HUES64 (cell line): ENCODE data around the gene TEX44.
A peak's percentile ranks its signal among the peaks of the same experiment; 100 is the strongest.

Source experiments
- H3K27ac ChIP-seq: 2 replicates; pipeline ENCODE4 v1.7.0; 2013; ENCODE audit warnings: low read depth, low read length, inconsistent platforms
- H3K27me3 ChIP-seq: 2 replicates; pipeline ENCODE4 v1.6.1; 2013; ENCODE audit warnings: mild to moderate bottlenecking, low read length; ENCODE audit not compliant: insufficient read depth
- H3K36me3 ChIP-seq: 2 replicates; pipeline ENCODE4 v1.6.1; 2013; ENCODE audit warnings: mild to moderate bottlenecking, low read length; ENCODE audit not compliant: insufficient read depth
- H3K4me1 ChIP-seq: 2 replicates; pipeline ENCODE4 v1.6.1; 2013; ENCODE audit warnings: mild to moderate bottlenecking, low read length, moderate library complexity; ENCODE audit not compliant: insufficient read depth
- H3K4me3 ChIP-seq: 2 replicates; pipeline ENCODE4 v1.5.1; 2013; ENCODE audit warnings: mild to moderate bottlenecking, low read length, moderate library complexity
- H3K9ac ChIP-seq: 2 replicates; pipeline ENCODE4 v1.6.1; 2013; ENCODE audit warnings: mild to moderate bottlenecking, low read depth, low read length
- H3K9me3 ChIP-seq: 2 replicates; pipeline ENCODE4 v1.6.1; 2013; ENCODE audit warnings: low read depth, low read length; ENCODE audit not compliant: insufficient read depth
- WGBS: fragments of 150-250, 120-280 bp; methylation state at CpG from one replicate; pipeline ENCODE4 v1.1.7; 2013; ENCODE audit warnings: missing lambda C conversion rate; 5-methylcytosine and 5-hydroxymethylcytosine counted together

Gene TEX44

GRCh38 chr2:231621051-231621879 is 28.6 kb downstream of the TEX44 start:
- 25% methylated on average over 25 of the region's 25 CpGs for WGBS
- H3K9me3 ChIP-seq, result no peaks in the 10 kb centered on the region
- H3K27me3 ChIP-seq, result no peaks in the 10 kb centered on the region
- no peak overlapping the region for H3K4me3 ChIP-seq
- peak overlapping the region; percentile 49 for H3K27ac ChIP-seq
- peak overlapping the region; percentile 54 for H3K9ac ChIP-seq
- H3K4me1 ChIP-seq, result peaks cover 16% of the 10 kb centered on the region
- no peaks in the 10 kb centered on the region for H3K36me3 ChIP-seq

DNA sequence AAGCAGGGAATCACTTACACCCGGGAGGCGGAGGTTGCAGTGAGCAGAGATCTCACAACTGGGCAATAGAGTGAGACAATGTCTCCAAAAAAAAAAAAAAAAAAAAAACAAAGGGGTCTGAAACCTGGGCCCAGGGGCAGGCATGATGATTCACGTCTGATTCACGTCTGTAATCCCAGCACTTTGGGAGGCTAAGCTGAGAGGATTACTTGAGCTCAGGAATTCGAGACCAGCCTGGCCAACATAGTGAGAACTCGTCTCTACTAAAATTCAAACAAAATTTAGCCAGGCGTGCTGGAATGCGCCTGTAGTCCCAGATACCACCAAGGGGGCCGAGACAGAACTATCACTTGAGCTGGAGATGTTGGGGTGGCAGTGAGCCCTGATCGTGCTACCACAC is 30.3 kb downstream of the TEX44 start:
- 95% methylated on average over 10 of the region's 10 CpGs for WGBS
- no peak overlapping the region for H3K4me3 ChIP-seq
- H3K36me3 ChIP-seq, result no peaks in the 10 kb centered on the region
- no peaks in the 10 kb centered on the region for H3K27me3 ChIP-seq
- peaks cover 16% of the 10 kb centered on the region for H3K4me1 ChIP-seq
- H3K9ac ChIP-seq, result no peak overlapping the region
- no peak overlapping the region for H3K27ac ChIP-seq
- no peaks in the 10 kb centered on the region for H3K9me3 ChIP-seq

DNA sequence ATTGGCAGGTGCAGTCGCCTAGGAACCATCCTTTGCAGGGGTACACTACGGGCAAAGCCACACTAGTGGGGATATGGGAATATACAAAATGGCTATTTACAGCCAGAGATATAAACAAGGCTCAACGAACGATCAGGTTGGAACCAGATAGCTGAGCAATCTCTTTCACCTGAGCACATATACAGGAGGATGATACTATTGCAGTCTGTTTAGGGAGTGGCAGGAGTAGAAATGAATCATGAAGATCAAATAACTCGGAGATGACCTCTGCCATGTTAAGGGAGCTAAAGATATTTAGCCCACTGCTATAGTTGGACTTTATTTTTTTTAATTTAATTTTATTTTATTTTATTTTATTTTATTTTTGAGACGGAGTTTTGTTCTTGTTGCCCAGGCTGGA is 33.8 kb downstream of the TEX44 start:
- 93% methylated on average over 6 of the region's 6 CpGs for WGBS
- Histone ChIP-seq H3K4me3 (no peak overlapping the region), H3K4me1 (peaks cover 4% of the 10 kb centered on the region)

DNA sequence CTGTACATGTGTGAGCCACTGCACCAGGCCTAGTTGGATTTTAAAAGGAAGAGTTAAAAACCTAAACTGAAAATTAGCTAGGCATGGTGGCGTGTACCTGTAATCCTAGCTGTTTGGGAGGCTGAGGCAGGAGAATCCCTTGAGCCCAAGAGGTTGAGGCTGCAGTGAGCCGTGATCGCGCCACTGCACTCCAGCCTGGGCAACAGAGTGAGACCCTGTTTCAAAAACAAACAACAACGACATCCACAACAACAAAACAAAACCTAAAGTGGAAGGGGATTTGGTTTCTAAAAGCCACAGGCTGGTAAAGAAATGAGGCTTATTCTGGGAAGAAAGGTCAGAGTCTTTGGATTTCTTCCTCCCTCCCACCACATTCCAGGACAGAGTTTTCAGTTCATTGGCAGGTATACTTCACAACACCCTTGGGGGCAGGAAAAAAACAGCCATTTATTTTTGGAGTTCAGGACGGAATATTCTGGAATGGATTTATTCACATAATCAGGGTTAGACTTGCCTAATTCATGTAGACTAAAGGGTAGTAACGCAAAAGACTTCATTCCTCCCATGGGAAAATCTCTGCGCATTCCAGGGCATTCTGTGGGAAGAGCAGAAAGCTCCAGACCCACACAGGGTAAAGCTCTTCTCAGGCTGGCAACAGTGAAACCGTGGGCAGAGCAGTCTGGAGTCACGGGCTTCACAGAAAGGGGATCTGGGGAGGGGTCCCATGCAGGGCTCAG is 34.9 kb downstream of the TEX44 start:
- no peak overlapping the region for H3K9ac ChIP-seq
- no peaks in the 10 kb centered on the region for H3K9me3 ChIP-seq
- 90% methylated on average over 9 of the region's 10 CpGs for WGBS
- no peak overlapping the region for H3K4me3 ChIP-seq
- H3K27me3 ChIP-seq, result no peaks in the 10 kb centered on the region
- no peaks in the 10 kb centered on the region for H3K36me3 ChIP-seq
- H3K4me1 ChIP-seq, result no peaks in the 10 kb centered on the region
- H3K27ac ChIP-seq, result no peak overlapping the region

More for the DNA sequence above, 33.8 kb downstream of the TEX44 start:
- Histone ChIP-seq H3K9ac (no peak overlapping the region), H3K9me3 (no peaks in the 10 kb centered on the region), H3K36me3 (no peaks in the 10 kb centered on the region), H3K27ac (no peak overlapping the region), H3K27me3 (no peaks in the 10 kb centered on the region)

DNA sequence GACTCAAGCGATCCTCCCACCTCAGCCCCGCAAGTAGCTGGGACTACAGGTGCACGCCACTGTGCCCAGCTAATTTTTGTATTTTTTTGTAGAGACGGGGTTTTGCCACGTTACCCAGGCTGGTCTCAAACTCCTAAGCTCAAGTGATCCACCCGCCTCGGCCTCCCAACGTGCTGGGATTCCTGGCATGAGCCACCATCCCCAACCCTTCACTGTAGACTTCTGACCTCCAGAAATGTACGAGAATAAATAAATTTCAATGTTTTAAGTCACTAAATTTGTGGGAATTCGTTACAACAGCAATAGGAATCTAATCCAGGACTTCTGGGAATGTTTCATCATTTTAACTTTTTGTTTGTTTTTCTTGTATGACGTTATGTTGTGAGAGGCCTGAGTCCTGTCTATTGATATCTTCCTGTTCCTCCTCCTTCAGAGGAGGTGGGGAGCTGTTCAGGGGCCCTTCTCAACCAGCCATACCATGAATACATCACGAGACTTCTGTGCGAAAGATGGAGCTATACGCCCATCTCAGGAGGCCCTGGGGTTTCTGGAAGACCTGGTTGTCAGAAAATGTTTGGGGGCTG is 40.0 kb downstream of the TEX44 start:
- Histone ChIP-seq H3K9ac (no peak overlapping the region), H3K27ac (no peak overlapping the region)
- 93% methylated on average over 14 of the region's 14 CpGs for WGBS

GRCh38 chr2:231633241-231633976 is 40.7 kb downstream of the TEX44 start:
- Histone ChIP-seq H3K4me3 (no peak overlapping the region), H3K9ac (no peak overlapping the region), H3K9me3 (no peaks in the 10 kb centered on the region), H3K27me3 (no peaks in the 10 kb centered on the region), H3K4me1 (no peaks in the 10 kb centered on the region), H3K27ac (no peak overlapping the region), H3K36me3 (no peaks in the 10 kb centered on the region)
- WGBS, result 95% methylated on average over 13 of the region's 13 CpGs

More for the DNA sequence above, 40.0 kb downstream of the TEX44 start:
- Histone ChIP-seq H3K9me3 (no peaks in the 10 kb centered on the region), H3K36me3 (no peaks in the 10 kb centered on the region), H3K4me1 (no peaks in the 10 kb centered on the region), H3K27me3 (no peaks in the 10 kb centered on the region), H3K4me3 (no peak overlapping the region)

DNA sequence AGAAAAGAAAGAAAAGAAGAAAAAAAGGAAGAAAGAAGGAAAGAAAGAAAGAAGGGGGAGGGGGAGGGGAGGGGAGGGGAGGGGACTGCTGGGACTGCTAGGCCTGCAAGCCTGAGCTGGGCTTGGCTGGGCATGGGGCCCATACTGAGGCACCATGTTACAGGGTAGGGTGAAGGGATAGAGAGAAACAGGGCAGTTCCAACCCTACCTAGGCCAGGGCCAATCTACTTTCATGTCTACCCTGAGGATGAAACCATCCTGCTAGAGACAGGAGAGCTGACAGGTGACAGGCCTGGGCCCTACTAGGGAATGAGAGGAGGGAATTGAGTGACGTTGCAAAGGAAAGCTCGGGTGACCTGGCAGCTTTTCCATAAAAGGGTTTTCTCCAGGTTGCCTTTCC is 41.7 kb downstream of the TEX44 start:
- no peak overlapping the region for H3K27ac ChIP-seq
- no peaks in the 10 kb centered on the region for H3K9me3 ChIP-seq
- no peak overlapping the region for H3K9ac ChIP-seq
- no peaks in the 10 kb centered on the region for H3K4me1 ChIP-seq
- no peak overlapping the region for H3K4me3 ChIP-seq
- H3K27me3 ChIP-seq, result no peaks in the 10 kb centered on the region
- WGBS, result 83% methylated on average over 2 of the region's 2 CpGs
- H3K36me3 ChIP-seq, result no peaks in the 10 kb centered on the region

DNA sequence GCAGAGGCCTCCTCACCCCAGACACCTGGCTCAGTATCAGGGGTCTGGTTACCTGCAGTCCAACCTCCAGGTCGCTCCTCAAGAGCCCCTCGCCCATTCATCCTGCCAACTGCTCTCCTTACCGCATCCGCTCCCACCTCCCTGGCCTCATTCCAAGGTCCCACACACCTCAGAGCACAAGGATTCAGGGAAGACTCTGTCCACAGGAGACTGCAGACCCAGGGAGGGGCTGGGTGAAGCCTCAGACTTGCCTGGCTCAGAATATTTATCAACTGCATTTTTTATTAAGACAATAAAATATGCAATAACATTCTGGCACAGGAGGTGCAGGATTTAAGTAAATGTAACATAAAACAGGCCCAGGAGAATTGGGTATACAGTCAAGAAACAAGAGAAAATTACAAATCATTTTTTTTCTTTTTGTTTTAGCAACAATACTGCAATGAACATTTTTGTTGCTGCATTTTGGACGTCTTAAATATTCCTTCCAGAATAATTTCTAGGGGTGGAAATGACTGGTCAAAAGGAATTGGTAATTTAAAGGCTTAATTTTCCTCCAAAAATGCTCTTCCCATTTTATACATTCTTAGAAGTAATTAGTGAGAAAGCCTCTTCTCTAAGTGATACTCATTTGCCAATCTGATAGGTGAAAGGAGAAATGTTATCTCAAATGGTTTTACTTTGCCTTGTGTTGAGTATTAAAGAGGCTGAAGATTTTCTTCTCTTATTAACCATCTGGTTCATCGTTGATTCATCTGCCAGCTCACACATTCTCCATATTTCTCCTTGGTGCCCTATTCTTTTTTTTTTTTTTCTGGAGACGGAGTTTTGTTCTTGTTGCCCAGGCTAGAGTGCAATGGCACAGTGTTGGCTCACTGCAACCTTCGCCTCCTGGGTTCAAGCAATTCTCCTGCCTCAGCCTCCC is 42.5 kb downstream of the TEX44 start:
- Histone ChIP-seq H3K9me3 (no peaks in the 10 kb centered on the region), H3K4me1 (no peaks in the 10 kb centered on the region), H3K27me3 (no peaks in the 10 kb centered on the region), H3K27ac (no peak overlapping the region), H3K36me3 (no peaks in the 10 kb centered on the region), H3K4me3 (no peak overlapping the region), H3K9ac (no peak overlapping the region)
- 95% methylated on average over 8 of the region's 8 CpGs for WGBS

GRCh38 chr2:231640241-231640640 is 47.6 kb downstream of the TEX44 start:
- Histone ChIP-seq H3K9ac (no peak overlapping the region), H3K9me3 (no peaks in the 10 kb centered on the region), H3K4me1 (no peaks in the 10 kb centered on the region), H3K36me3 (no peaks in the 10 kb centered on the region), H3K27ac (no peak overlapping the region), H3K27me3 (no peaks in the 10 kb centered on the region), H3K4me3 (no peak overlapping the region)
- WGBS, result 93% methylated on average over 5 of the region's 6 CpGs

GRCh38 chr2:231640641-231641111 is 48.0 kb downstream of the TEX44 start:
- Histone ChIP-seq H3K9me3 (no peaks in the 10 kb centered on the region), H3K9ac (no peak overlapping the region), H3K27me3 (no peaks in the 10 kb centered on the region), H3K27ac (no peak overlapping the region), H3K4me3 (no peak overlapping the region), H3K36me3 (no peaks in the 10 kb centered on the region), H3K4me1 (no peaks in the 10 kb centered on the region)
- 94% methylated on average over 11 of the region's 11 CpGs for WGBS
